GM18519 (cell line): ENCODE data around the gene NPHP1.
"Not testable (repeated sequence)": the region's sequence is repeated elsewhere in the genome, so short reads cannot be mapped to it uniquely, and the experiment has no call there.

Source experiments
- ATAC-seq: cut with Tn5 transposase; IDR thresholded peaks from one replicate; pipeline ENCODE4 v1.9.1; 2021; ENCODE audit warnings: mild to moderate bottlenecking, moderate library complexity; ENCODE audit not compliant: unreplicated experiment, low FRiP score

Gene NPHP1

DNA sequence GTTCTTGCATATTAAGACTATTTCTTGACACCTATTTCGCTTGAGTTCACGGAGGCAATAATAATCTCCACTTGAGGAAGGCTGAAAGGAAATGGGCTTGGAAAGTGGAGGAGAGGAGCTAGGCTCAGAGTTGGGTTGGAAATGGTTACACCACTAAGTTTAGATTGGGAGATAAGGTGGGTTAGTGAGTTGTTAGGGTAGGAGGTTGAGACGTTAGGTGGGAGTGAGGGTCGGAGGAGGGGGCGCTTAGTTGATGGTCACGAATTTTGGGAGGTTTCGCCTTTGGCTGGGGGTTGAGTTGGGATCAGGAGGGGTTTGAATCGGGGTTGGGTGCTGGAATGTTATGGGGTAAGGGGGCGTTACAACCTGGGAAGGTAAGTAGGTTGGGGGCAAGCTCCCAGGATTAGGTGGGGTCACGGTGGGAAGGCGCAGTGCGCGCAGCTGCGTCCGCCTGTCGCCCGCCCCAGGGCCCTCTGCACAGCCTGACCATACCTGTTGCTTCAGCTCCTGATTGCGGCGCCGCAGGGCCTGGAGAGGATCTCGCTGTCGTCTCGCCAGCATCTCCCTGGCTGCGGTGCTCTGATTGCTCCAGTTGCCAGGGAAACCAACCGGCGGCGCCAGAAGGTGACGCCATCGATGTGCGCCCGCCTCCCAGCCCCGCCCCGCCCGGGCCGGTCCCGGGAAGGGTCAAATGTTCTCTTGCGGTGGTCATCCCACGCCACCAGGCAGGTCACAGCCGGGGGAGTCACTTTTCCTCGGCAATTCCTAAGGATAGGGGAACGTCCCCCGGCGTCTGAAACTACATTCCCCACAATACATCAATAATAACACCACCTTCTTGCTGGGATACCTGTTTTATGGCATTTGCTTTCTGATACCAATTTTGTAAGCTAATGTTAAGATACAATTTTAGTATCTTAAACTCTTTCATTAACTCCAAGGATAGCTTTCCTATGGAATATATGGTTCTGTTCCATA lies at the start of gene NPHP1:
TSS of gene NPHP1 (minus strand) at position 606 of the 978 bp plus-strand sequence. CDS start at position 561, 45 bp downstream.
- ATAC-seq = peak; percentile 70

DNA sequence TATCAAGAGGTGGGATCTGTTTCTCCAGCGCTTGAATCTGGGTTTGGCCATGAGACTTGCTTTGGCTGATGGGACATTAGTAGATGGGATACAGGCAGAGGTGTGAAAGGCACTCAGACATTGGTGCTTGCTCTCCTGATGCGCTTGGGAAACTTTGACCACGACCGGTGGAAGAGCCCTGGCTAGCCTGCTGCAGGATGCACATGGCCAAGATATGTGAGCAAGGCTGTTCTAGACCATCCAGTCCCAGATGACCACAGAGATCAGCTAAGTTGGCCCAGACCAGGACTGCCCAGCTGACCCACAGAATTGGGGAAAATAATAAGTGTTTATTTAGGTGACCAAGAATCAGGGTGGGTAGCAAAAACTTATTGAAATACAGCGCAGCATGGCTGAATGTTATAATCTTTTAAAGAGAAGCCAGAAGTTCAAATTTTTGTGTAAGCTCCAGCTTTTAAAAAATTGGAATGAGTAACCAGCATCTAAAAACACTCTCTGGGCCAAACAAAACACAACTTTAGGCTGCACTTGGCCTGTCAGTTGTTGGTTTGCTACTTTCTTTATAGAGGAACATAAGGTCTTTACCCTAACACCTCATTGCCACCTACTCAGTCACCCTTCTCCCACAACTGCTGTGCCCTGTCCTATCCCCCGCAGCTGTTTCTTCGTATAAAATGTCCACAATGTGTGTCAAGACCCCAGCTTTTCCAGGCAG lies 43.4 kb upstream of the NPHP1 start:
- not testable (repeated sequence) for ATAC-seq

DNA sequence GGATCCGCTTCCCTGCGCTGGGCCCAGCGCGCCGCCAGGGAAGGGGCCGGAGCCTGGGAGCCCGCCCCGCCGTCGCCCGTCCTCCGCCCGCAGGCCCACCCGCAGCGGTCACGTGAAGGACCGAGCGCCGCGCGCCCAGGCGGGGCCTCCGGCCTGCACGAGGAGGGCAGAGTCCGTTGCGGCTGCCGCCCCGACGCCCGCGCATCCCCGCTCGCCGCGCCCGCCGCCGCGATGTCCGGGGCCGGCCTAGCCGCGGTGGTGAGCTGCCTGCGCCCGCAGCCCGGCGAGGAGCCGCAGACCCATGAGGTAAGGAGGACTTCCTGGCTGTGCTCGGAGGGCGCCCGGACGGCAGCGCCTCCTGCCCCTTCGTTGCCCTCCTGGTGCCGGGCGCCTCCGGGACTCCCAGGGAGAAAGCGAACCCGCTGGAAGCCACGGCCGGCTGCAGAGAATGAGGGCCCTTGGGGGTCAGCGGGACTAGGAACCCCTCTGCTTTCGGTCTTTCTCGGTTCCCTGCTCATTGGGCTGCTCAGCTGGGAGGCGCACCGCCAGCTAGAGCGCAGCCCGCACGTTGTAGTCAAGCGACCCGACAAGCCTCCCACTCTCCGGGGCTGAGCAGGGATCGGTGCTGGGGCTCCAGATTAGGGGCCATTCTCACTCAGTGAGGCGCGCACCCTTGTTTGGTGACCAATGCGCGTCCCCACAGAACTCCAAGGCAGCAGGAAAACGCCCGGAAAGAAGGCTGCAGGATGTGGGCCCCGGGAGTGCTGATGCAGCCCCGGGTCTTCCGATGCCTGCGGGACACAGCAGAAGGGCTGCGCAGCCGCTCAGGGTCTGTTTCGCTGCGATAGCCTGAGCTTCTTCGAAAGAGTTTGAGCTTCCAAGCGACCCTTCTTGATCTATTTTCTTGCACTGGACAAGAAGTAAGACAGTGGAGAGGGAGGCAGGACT lies 40.9 kb upstream of the NPHP1 start:
- not testable (repeated sequence) for ATAC-seq

DNA sequence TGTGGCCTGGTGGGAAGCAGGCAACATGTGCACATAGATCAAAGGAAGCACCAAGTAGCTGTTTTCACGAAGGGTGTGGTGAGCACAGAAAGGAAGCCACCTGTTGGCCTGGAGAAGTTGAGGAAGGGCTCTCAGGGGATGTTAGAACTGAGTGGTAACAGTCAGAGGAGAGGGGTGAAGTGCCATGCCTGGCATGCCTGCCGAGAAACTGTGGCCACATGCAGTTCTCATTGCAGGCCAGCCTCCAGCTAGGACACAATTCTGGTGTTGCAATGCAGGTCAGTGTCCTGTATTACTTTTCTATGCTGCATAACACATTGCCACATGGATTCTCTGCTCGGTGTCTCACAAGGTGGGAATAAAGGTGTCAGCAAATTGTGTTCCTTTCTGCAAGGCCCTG lies 38.5 kb upstream of the NPHP1 start:
- not testable (repeated sequence) for ATAC-seq

DNA sequence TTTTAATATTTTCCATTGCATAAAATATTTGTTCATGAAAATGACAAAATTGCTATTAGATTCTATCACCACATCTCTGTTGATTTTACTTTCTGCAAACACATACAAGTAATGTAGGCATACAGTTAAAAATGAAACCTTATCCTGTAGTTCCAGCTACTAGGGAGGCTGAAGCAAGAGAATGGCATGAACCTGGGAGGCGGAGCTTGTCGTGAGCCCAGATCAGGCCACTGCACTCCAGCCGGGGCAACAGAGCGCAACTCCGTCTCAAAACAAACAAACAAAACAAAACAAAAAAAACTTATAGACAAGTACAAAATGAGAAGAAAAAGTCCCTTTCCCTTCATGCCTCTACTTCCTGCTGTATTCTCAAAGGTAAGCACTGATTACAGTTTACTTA lies 29.7 kb upstream of the NPHP1 start:
- ATAC-seq = not testable (repeated sequence)

DNA sequence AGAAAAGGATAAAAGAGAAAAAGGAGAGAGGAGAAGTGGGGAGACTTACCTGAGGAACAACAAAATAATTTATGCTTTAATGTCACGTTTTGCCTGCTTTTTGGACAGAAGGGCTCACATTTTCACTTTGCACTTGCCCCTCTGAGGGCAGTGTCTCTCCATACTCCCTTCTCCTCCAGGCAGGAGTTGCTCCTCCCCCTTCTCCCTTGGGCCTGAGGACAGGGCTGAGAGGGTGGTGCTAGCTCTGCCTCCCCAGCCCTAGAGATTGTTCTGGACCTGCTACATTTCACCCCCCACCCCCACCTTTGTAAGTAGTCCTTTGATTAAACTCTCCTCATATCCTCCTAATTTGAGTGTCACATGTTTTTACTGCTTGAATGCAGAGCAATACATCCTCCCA lies 25.1 kb upstream of the NPHP1 start:
- not testable (repeated sequence) for ATAC-seq

DNA sequence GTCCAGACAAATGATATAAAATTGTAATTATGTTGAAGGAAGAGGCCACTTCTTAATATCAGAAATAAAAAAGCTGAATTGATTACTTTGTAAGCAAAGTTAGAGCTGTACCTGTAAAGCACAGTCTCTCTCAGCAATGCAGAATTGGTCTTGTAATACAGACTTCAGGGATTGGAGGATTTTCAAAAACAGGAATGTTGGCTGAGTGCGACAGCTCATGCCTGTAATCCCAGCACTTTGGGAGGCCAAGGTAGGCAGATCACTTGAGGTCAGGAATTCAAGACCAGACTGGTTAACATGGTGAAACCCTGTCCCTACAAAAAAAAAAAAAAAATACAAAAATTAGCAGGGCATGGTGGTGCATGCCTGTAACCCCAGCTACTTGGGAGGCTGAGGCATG lies 17.8 kb upstream of the NPHP1 start:
- ATAC-seq = not testable (repeated sequence)

DNA sequence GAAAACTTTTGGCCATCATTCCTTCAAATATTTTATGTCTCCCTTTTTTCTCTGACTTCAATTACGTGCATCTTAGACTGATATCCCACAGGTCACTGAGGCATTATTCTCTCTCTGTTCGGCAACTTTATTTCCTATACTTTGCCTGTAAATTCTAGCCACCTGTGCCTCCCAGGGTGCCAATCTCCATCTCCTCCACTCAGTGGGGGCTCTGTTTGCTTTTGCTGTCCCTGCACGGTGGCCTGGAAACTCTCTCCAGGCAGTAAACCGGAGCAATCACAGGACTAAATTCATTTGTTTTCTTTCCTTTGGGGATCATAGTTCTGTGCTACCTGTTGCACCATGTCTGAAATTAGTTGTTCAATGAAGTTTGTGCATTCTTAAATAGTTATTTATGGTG lies 17.1 kb upstream of the NPHP1 start:
- no peak for ATAC-seq

DNA sequence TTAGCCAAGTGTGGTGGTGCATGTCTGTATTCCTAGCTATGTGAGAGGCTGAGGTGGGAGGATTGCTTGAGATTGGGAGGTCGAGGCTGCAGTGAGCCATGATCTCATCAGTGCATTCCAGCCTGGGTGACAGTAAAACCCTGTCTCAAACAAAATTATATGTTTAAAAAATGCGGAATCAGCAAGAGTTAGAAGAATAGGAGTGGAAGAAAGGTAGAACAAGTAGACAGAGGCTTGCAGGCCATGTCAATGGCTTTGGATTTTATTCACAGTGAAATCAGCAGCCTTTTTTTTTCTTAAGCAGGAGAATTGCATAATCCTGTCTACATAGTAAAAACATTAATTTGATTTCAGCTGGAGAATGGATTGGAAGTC lies 15.4 kb upstream of the NPHP1 start:
- ATAC-seq = no peak

DNA sequence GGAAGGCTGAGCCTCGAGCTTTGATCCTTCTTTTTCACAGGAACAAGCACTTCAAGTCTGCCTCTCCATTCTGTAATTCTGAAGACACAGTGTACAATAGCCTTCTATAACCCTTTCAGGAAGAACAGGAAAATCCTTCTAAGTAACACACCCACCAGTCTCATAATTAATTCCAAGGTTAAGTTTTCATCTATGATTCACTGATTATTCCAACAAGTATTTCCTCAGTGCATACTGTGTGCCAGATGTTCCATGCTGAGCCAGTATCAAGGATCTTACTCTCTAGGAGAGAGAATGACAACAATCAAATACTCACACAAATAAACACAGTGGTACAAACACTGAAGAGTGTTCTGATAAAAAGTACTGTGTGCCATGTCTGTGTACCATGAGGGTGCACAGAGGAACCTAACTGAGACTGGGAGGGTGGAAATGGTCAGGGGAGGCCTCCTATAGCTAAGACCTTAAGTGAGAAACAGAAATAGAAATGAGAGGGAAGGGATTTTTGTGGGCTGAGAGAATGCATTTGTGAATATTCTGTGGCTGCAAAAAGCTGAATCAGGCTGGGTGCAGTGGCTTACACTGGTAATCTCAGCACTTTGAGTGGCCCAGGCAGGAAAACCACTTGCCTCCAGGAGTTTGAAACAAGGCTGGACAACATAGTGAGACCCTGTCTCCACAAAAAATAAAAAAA lies 14.8 kb upstream of the NPHP1 start:
- ATAC-seq = no peak

DNA sequence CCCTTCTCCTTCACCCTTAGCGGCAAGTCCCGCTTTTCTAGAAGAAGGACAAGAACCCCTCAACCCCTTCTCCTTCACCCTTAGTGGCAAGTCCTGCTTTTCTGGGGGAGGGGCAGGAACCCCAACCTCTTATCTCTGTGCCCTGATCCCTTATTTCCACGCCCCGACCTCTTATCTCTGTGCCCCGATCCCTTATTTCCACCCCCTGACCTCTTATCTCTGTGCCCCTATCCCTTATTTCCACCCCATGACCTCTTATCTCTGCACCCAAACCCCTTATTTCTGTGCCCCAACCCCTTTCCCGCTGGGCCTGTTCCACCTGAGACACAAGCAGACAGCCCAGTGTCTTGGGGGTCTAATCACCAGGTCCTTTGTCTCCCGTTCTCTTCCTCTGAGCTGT lies 14.1 kb upstream of the NPHP1 start:
- not testable (repeated sequence) for ATAC-seq

DNA sequence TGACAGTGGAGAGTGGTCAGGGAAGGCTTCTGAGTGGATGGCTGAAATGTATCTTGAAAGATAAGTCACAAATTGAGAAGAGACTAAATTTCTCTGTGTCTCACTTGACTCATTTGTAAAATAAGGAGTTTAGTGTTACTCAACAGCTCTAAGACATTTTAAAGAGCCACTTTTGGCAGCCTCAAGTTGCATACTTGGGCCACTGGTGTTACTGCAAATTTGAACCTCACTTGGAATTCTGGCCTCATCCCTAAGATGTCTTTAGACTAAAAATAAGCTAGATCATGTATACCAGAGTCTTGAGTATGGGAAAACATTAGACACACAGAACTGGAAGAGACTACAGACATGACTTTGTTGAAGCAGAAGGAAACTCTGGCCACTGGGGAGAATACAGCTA lies 12.0 kb upstream of the NPHP1 start:
- no peak for ATAC-seq

DNA sequence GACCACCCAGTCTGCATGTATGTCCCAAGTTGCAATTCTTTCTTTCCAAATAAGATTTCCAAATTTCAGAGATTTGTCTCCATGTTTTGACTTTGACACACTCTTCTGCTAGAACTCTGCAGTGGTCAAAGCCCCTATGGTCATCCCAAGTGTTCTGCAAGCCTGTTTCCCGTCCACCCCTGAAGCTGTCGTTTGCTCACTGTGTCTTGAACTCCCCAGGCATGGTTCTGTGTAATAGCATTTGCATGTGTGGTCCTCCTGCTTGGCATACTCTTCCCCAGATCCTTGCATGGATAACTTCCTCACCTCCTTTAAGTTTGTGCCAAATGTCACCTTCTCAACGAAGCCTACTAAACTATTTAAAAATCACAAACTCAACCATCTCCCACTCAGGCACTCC lies 11.4 kb upstream of the NPHP1 start:
- no peak for ATAC-seq

DNA sequence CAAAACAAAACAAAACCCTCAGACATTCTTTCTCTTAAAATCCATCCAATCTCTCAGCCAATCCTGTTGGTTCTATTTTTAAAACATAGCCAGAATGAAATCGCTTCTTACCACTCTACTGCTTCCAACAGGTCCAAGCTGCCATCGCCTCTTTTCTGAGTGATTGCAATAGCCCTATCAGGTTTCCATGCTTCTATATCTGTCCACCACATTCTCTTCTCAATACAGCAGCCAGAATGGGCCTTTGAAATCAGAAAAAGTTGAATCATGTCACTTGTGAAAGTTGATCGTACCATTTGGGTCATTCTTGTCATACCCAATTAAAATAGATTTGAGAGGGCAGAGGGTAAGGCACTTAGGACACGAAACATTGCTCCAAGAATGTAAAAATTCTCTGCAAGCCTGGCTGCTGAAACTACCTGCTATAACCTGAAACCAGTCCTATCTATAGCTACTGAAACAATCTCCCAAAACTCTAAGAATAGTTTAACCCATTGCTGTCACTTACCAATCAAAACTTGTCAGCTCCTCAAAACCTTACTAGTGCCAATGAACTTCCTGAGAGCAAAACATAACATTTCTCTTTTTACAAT lies 10.8 kb upstream of the NPHP1 start:
- no peak for ATAC-seq

DNA sequence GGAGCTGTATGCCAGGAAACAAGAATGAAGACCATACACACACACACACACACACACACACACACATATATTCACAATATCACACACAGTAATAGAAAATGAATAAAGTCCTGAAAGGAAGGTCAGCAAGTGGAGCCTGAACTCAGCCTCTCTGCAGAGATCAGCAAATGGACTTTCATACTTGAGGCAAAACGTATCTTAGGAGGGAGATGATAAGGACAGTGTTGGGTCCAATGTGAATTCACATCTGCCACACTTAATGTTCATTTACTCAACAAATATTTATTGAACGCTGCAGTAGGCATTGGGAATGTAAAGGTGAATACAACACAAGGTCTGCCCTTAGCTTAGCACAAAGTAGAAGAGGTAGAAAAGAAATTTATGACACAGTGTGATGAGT lies 10.3 kb upstream of the NPHP1 start:
- no peak for ATAC-seq

DNA sequence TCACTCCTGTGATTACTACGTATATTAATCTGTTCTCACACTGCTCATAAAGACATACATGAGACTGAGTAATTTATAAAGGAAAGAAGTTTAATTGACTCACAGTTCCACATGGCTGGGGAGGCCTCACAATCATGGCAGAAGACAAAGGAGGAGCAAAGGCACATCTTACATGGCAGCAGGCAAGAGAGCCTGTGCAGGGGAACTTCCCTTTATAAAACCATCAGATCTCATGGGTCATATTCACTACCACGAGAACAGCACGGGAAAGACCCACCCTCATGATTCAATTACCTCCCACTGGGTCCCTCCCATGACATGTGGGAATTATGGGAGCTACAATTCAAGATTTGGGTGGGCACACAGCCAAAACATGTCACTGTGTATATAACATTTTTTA lies 8.7 kb upstream of the NPHP1 start:
- not testable (repeated sequence) for ATAC-seq

DNA sequence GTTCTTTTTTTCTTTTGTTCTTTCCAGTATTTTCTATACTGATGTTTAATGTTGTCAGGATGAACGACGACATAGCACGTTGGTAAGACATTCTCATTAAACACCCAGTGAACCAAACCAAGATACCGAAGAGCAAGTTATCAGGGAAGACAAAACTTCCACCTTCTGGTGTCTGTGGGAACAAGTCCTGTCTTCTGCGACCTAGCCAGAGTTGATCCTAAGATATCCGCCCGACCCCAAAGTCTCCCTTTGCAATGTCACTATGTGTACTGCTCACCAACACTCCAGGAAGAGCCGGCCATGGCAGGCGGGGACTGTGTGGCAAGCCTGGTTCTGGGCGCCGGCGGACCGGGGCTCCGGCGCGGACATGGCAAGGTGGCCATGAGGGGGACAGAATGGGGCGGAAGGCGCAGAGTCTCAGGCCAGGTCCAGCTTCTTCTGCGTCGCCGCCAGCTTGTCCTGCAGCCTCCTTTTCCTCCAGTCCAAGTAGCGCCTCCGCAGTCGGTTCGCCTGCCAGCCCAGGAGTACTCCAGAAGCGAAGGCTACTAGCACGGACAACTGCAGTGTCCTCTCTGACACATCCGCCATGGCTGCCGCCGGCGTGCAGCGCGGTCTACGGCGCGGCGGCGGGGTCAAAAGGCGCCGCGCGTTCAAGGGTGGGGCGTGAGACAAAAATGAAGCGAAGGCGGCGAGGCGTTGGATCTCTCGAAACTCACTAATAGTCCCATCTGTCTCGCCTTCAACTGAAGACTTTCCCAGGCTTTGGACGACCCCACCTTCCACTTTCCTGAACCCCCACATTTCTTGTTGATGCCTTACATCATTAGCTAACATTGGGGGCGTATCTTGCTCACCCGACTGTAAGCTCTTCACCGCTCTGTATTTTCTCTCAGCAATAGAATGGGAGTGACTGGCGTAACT lies 7.4 kb upstream of the NPHP1 start, which contains the start of gene MTLN:
TSS of gene MTLN (minus strand) at position 610 of the 921 bp plus-strand sequence. CDS start at position 588, 22 bp downstream.
- peak; percentile 70 for ATAC-seq
